HG02610 (cell line): ENCODE results near the gene ACP1.

Experiments
- ATAC-seq: cut with Tn5 transposase; IDR thresholded peaks from one replicate; pipeline ENCODE4 v1.9.1; 2021; ENCODE audit warnings: mild to moderate bottlenecking, moderate library complexity; ENCODE audit not compliant: unreplicated experiment

Gene ACP1

GRCh38 chr2:279956-280649, 15.4 kb downstream of the ACP1 start:
- no peak for ATAC-seq

GRCh38 chr2:280650-281110, 15.9 kb downstream of the ACP1 start:
- no peak for ATAC-seq

DNA sequence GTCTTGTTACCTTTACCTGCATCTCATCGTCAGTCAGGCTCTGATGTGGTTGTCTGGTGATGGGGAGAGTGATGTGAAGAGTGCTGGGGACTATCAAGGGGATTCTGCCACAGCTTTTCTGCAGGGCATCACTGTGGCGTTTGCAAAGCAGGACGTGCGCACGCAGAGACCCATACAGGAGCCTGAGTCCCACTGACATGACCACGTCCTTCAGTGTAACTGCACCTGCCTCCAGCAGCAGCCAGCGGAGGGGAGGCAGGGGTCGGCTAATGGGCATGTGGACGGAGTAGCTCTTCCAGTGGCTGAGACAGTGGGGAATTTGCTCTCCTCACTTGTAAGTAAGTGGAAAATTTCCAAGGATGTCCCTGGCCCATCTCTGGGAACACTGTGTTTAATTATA, 16.6 kb downstream of the ACP1 start:
- no peak for ATAC-seq

GRCh38 chr2:282371-283263, 17.9 kb downstream of the ACP1 start:
- ATAC-seq = no peak

GRCh38 chr2:283996-284794, 19.4 kb downstream of the ACP1 start:
- ATAC-seq = no peak

DNA sequence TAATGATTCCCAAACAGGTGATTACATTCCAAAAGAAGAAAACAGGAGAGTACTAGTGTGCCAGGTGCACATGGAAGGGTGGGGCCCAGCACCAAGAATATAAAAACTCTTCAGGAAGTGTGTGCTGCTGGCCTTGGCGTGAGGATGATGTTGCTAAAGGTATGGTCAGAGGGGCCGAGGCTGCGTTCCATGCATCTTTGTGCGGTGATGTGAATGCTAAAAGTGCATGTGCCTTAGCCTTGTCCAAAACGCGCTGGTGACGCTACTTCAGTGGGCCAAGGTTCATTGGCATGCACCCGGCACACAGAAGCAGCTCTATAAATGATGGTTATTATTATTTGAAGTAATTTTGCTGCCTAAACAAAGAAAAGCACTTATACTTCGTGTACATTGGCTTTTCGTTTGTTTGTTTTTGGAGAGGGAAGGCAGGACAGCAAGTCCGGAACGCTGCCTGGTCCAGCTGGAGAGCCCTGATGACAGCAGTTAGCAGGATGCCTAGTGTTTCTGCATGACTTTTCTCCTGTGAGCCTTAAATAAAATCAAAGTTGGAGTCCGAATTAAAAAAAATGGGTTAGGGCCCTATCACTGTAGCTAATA, 20.2 kb downstream of the ACP1 start:
- ATAC-seq = no peak

- ATAC-seq = no peak
These were observed 20.8 kb downstream of the ACP1 start for GRCh38 chr2:285531-285930.

- no peak for ATAC-seq
These were observed 21.3 kb downstream of the ACP1 start for GRCh38 chr2:286035-286434.

DNA sequence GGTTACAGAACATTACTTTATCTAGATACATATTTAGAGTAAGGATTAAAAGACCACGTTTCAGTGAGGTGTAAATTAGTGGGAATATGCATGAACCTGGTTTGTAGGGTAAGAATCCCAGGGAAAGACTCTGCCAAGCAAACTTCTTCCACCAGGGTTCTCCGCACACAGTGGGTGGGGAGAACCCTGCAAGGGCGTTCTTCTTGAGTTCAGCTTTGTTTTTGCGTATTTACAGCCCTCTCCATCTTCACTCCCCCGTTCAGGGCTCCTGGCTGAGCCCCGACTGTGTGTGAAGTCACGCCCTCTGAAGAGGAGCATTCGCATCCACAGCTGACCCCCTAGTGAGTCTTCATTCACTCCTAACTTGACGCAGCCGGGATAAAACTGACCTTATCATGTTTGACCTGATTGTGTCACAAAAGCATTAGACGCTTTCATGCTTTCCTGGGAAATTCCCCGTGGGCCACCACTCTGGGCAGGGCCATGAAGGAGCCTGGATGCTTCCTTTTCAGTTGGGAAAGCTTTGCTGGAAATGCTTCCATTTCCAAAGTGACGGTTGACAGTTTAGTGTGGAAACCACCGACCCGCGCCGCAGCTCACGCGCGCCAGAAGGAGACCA, 22.1 kb downstream of the ACP1 start:
- no peak for ATAC-seq

DNA sequence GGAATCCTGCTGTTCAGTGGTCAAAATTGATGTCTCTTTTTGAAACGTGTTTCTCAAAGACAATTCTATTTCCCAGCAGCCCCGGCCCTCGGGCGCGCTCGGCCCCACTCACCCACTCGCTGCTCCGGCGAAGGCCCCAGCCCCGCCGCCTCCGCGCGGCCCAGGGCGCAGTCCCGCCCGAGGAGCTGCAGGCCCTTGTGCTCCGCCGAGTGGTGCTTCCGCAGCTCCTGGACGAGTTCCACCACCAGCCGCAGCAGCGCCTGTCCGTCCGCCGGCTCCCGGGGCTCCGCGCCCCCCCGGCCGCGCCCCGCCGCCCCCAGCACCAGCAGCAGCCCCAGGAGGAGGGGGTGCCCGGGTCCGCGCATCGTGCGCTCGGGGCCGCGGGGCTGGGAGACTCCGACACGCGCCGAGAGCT, 22.7 kb downstream of the ACP1 start:
- no peak for ATAC-seq

- no peak for ATAC-seq
These were observed 23.4 kb downstream of the ACP1 start, which contains the start of gene ALKAL2 for GRCh38 chr2:287911-288757. TSS of gene ALKAL2 (minus strand) at chr2:288091. CDS start at chr2:287835, 256 bp downstream.

DNA sequence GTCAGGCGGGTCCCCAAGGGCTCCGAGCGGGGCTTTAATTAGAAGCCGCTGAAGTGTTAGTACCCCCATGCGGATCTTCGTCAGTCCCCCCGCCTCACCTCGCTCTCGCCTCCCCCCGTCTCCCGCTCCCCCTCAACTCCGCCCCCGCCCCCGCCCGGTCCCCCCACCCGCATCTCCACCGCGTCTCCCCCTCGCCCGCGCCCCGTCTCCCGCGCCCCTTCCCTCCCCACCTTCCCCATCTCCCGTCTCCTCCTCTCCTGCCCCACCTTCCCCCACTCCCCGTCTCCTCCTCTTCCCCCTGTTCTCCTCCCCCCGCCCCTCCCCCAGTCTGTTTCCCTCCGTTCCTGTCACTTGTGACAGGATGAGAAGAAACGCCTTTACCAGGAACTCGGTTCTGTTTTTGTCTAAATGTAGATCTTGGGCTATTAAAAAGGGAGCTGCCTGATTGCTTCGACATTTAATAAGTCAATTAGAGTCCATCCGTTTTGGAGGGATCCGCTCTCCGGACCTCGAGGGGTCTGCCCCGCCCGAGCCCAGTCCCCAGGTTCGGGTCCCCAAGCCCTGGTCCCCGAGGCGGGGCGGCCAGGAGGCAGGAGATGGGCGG, 24.1 kb downstream of the ACP1 start:
- no peak for ATAC-seq

GRCh38 chr2:289362-290089, 24.8 kb downstream of the ACP1 start:
- no peak for ATAC-seq

DNA sequence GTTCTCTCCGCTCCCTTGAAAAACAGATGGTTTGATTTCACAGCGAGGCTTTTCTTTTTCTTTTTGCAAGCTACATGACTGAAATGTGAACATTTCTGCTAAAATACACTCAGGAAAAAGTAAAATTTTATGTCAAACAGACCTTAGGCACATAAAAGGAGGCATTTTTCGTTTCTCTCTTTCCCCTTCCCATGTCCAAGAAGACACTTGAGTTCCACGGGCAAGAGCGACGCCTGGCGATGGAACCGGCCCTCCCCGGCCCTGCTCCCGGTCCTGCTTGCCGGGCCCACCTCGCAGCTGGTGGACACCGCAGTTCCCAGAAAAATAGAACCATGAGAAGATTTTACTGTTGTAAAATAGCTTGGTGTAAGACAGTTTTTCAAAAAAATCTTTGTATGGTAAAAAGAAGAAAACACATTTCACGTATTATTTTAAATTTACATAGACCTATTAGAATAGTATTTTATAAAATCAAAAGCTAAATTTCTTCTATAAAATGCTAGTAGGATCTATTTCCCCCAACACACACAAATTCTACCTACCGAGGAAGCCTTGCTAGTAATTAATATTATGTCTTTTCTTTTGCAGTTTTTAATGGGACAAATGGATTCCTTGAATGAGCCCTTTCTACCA, 25.5 kb downstream of the ACP1 start:
- ATAC-seq = no peak

DNA sequence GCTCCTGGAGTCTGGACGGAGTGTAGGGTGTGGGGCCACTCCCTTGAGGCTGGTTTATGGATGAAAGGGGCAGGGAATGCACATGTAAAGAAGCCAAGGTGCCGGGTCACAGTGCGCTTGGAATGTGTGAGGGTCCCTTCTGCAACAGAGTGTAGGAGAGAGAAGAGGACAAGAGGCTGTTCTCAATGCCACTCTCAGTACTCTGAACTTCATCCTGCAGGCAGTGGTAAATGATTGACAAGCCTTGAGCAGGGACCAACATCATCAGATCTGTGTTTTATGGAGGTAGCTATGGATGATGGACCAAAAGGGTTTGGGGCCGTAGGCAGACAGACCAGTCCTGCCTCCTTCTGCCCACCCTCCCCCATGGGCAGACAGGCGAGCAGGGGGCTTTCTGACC, 30.3 kb downstream of the ACP1 start:
- ATAC-seq = no peak

GRCh38 chr2:296354-296753, 31.6 kb downstream of the ACP1 start:
- ATAC-seq = no peak

GRCh38 chr2:305366-305765, 40.6 kb downstream of the ACP1 start:
- no peak for ATAC-seq
